GM18870 (cell line): ENCODE measurements around the gene TMF1.

ENCODE experiments used
- ATAC-seq: cut with Tn5 transposase; IDR thresholded peaks from one replicate; pipeline ENCODE4 v1.9.1; 2021; ENCODE audit warnings: moderate library complexity; ENCODE audit not compliant: unreplicated experiment

The TMF1 gene

DNA sequence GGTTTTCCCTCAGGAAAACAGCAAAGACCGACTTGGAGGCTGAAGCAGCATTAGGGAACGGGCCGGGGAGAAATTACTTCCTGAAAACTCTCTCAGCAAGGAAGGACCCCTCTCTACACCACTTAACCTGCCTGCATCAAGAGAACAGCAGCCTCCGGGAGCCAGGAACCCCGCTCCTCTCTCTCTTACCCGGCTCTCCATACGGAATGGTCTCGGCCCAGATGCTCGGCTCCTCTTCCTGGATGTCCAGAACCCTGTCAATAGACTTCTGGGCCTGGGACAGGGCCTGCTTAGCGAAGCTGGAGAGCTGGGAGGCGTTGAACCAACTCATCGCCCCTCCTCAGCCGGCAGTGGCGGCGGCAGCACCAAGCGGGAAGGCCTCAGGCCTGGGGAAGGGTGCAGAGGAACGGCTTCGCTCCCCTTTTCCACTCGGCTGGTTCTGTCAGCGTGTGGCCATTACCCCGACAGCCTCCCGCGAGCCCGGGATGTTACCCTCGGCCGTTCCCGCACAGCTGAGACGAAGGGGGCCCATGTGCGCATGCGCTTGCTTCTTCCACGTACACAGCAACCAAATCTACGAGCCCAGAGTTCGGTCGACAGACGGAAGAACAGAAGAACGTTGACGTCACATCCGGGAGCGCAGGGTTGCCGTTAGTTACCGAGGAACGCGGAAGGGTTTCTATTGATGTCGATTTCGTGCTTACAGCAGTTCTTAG, at the start of gene TMF1:
TMF1 (minus strand) TSS at position 578 of the 716 bp plus-strand sequence; CDS start at position 331, 247 bp downstream.
- peak; percentile 98 for ATAC-seq

DNA sequence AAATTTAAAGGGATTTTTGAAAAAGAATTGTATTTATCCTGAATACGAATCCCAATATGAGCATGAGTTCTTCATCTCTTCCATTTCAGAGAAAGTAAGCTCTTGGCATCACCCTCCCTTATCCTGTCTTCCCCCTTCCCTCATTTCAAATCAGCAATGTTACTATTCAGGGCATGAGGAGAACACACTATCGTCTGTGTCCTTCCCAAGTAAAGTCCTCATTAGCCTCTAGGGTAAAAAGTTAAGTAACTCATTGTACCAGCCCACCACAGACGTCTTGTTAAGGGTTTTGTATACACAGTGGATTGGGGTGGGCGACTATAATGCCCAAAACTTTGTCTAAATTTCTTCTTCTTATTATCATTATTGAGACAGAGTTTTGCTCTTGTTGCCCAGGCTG, 47.4 kb upstream of the TMF1 start:
- ATAC-seq = no peak

DNA sequence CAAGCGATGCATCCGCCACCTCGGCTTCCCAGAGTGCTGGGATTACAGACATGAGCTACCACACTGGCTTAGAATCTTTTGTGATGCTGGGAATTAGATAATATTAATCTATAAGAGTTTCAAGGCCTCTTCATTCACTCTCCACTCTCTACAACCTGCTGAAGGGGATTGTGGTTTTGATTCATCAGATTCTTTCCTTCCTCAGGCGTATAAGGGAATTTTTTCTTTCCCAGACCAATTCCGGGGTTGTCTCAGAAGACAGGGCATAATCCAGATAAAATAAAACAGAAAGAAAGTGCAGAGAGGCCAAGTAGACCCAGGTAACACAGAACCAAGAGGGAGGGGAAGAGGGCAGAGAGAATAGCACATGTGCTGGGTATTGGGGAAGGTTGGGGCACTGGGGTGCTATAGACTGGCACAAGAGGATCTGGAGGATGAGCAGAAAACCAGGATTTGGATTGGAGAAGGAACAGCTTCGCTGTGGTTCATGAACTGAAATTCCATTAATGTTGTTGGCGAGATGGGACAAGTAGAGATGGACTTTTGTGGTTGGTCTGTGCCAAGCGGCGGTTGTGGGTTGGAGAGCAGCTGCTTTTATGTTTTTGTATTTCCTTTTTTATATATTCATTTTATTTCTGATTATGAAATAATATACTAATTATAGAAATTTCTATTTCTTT, 45.4 kb upstream of the TMF1 start:
- no peak for ATAC-seq

DNA sequence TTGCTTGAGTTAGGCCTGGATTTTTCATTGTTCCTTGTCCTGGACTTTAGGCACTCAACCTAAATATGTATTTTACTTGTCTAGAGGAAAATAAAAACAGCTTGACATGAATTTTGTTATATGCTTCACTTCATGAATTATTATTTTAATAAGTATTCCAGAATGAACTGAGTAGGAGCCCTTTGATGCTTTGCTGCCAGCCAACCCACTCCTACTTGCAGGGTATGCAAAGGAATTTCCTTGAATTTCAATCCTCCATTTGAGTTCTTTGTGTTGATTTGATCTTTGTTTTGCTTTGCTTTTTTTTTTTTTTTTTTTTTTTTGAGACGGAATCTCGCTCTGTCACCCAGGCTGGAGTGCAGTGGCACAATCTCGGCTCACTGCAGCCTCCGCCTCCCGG, 44.2 kb upstream of the TMF1 start:
- no peak for ATAC-seq

DNA sequence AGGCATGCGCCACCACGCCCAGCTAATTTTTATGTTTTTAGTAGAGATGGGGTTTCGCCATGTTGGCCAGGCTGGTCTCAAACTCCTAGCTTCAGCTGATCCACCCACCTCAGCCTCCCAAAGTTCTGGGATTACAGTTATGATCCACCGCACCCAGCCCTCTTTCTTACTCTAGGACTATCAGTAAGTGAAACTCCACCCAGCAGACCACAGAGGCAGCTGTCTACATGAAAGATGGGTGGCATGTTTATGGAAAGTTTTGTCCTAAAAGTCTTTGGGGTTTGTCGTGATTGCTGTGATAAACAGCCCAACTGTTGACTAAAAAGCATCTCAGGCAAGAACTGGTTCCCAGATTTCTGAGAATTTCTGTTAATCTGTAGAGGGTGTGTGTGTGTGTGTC, 43.5 kb upstream of the TMF1 start:
- no peak for ATAC-seq

DNA sequence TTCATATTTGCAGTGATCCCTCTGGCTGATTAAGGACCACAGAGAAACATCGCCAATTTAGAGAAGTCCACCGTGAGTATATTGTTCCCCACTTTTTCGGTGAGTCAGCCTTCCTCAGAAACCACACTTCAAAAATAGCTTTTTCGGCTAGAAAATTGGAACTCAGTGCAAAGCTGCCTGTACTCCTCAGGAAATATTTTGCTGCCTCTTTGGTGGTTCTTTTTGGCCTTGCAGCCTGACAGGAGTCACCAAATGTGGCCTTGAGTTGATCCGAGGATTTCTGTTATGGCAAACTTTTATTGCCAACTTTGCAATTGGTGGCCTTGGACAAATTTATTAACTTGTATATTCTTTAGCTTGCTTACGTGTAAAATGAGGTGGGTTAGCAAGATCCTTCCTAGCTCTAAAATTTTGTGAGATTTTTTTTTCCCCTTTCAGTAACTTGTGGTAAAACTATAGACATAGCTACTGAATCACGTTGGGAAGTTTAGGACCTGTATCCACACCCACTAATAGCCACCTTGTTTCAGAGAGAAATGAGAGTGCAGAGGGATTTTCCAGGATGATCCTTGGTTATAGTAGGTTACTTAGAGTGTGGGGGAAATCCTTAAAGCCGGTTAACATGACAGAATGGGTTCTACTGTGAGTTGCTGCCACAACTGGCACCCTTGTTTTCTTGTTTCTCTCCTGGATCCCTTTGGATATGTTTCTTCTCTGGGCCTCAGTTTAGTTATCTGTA, 42.5 kb upstream of the TMF1 start:
- ATAC-seq = no peak

GRCh38 chr3:69092030-69092516, 39.9 kb upstream of the TMF1 start:
- ATAC-seq = peak; percentile 75

DNA sequence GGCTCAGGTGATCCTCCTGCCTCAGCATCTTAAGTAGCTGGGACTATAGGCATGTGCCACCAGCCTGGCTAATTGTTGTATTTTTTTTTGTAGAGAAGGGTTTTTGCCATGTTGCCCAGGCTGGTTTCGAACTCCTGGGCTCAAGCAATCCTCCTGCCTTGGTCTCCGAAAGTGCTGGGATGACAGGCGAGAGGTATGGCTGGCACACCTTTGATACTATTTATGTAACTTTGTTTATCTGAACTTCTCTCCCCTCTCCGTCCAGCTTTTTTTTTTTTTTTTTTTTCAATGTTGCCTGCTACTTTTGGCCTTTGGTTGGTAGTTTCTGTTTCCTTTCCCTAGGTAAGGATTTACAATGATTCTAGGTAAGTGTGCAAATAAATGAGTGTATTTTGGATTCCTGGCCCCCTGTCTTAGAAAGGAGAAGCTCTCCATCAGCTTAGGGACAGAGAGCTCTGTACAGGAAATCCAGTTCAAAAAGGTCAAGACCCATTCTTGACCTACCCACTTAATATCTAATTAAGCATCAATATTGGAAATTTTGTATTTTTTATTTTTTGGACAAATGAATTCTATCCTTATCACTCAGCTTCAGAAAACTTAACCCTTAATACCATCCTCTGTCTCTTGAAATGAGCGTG, 39.4 kb upstream of the TMF1 start:
- ATAC-seq = no peak

GRCh38 chr3:69090021-69090420, 37.9 kb upstream of the TMF1 start:
- no peak for ATAC-seq

DNA sequence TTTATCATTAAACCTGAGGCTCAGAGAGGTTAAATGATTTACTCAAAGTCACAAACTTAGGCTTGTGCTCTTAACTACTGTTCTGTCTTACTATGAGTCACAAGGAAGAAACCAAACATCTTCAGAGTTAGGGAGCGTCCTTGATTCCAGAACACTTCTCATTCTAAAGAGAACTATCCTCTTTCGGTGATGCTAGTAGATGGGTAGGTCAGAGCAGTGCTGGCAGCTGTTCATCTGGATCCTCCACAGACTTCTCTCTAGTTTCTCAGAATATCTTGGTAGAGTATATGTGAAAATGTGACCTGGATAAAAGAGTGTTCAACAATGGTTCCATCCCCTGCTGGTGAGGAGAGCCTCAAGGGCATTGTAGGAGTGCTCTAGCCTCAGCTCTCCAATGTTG, 35.9 kb upstream of the TMF1 start:
- ATAC-seq = peak; percentile 30

DNA sequence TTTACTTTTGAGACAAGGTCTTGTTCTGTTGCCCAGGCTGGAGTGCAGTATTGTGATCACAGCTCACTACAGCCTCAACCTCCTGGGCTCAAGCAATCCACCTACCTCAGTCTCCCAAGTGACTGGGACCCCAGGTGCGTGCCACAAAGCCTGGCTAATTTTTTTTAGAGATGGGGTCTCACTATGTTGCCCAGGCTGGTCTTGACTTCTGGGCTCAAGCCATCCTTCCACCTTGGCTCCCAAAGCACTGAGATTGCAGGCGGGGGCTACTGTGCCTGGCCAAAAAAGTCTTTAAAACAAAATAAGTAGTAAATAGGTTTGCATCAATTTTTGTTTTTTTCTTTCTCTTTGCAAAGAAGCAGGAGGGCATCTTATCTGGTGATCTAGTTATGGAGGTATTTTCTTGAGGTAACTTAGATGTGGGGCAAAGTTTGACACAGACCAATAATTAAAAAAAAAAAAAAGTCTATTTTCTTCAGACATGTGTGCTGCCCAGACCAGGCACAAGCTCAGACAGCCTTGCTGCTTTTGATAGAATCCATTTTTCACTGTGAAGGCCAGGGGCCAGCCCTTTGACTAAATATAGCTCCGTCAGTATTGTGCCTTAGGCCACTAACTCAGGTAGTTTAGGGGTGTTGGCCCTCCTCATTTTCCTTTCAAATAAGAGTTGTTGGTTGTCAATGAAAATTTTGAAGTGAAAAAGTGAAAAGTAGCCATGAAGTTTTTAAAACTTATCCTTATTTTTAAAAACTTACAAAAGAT, 35.1 kb upstream of the TMF1 start:
- no peak for ATAC-seq

- ATAC-seq = no peak
These were observed 33.9 kb upstream of the TMF1 start for GRCh38 chr3:69085833-69086722.

DNA sequence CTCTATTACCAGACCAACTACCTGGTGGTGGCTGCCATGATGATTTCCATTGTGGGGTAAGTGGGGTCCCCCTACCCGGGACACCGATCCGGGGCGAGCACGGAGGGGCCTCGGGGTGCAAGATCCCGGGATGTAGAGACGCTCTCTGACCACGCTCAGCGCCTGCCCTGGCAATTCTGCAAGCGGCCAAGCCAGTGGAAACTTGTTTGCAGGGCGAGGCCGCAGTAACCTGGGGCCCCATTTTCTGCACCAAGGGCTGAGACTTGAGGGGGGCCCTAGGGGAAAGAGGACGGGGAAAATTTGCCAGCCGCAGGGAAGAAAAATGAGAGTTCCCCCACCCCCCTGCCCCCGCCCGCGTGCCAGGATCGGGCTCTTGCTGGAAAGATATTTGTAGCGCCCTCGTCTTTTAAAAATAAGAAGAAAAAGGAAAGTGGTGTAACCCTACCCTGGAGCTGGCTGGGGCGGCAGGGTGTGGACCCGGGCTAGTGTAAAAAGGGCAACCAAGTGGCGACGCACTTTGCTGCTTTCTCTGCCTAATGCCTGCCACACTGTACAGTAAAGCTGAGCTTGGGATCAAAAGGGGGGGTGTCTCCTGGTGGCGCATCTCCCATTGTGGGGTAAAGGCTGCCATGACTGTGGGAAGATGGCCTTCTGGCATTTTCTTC, 33.2 kb upstream of the TMF1 start:
- no peak for ATAC-seq

DNA sequence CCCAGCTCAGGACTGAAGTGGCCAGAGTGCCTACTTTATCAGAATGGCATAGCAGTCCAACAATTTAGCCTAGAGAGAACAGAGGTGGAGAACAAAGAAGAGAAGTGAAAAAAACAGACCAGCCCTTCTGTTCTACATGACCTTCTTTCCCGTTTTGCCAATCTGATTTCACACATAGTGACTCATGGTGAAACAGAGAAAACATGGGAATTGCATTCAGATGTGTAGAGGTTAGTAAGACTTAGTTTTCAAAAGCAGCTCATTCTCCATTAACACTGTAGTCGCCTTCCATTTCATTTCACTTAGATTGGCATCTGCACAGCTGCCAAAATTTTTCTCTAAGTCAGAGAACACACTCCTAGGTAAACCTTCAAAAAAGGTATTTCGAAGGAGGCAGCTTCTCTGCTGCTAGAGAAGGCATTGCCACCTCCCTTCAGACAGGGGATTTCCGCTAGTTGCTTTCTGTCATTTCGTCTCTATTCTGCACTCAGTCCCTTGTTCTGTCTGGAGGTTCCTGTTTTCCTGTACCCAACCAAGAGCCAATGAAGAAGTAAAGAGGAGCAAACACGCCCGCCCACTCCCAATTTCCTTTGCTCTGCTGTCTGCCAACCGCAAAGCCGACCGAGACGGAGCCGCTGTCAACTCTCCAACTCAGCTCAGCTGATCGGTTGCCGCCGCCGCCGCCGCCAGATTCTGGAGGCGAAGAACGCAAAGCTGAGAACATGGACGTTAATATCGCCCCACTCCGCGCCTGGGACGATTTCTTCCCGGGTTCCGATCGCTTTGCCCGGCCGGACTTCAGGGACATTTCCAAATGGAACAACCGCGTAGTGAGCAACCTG, 32.4 kb upstream of the TMF1 start, which contains the start of gene ARL6IP5:
ARL6IP5 (plus strand) TSS at position 612 of the 842 bp plus-strand sequence; CDS start at position 723, 111 bp downstream.
- peak; percentile 55 for ATAC-seq

DNA sequence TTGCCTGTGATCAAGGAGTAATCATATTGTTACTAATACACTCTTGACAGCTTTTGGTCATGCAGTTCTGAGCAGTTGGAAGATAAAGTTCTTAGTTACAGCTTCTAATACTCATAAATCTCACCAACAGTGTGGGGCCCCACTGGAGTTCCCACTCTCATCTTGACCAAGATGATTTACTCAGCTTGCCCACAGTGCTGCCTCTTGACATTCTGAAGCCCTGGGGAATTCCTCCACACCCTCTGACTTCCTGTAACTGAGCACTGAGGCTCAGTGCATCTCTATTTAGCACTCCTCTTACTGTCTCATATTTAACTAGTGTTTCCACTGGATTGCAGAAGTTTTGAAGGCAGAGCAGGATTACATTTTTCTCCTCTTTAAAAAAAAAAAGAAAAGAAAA, 30.7 kb upstream of the TMF1 start:
- ATAC-seq = peak; percentile 75

- ATAC-seq = no peak
These were observed 30.2 kb upstream of the TMF1 start for GRCh38 chr3:69082361-69082760.

DNA sequence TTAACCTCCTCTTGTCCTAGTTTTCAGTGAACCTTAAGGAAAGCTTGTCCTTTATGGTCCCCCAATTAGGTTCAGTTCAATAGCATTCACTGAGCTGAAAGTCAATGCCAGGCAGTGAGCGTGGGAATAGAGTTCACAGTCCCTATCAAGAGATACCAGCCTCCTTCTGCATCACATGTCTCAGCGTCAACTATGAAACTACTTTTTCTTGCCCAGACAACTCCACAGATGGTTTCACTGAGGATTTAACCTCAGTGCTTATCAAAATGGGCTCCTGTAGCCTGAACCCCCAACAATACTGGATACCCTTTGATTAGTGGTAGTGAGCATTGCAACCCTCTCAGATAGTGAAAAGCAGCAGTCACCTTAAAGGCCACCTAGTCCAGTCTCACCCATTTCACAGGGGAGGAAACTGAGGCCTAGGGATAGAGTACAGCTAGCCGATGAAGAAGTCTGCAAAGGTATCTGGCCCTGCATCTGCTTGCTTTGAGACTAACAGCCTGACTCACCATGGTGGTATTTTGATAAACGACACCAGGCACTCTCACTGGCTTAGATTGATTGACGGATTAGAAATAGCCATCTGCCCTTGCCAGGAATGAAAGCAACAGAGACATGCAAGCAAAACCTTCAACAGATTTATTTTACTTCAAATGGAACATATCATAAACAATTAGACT, 29.6 kb upstream of the TMF1 start:
- no peak for ATAC-seq
